Mucosa of descending colon (tissue), 3 donors: ENCODE measurements around the gene PTGES2. TPM values are rescaled to one million over a fixed set of nuclear protein-coding genes. Genes with fewer than 3 reads are reported as not detected.
"Not testable (repeated sequence)": the region's sequence is repeated elsewhere in the genome, so short reads cannot be mapped to it uniquely, and the experiment has no call there.

Experiments used
- ATAC-seq: fragments of 200-7000 bp; cut with Tn5 transposase; one replicate; pipeline ENCODE4 v1.9.1; 2020; ENCODE audit warnings: mild to moderate bottlenecking, moderate library complexity
- DNase-seq, 3 donors: peaks; one replicate each; pipeline ENCODE4 v3.0.0-alpha.2; 2020
- H3K36me3 ChIP-seq: fragments of 200-600 bp; one replicate; pipeline ENCODE4 v1.8.0; 2021; ENCODE audit warnings: low read depth, mild to moderate bottlenecking
- H3K4me1 ChIP-seq: fragments of 200-600 bp; one replicate; pipeline ENCODE4 v1.8.0; 2021; ENCODE audit warnings: low read depth, mild to moderate bottlenecking
- H3K4me3 ChIP-seq: fragments of 200-600 bp; one replicate; pipeline ENCODE4 v1.8.0; 2021; ENCODE audit warnings: mild to moderate bottlenecking
- H3K9me3 ChIP-seq: fragments of 200-600 bp; one replicate; pipeline ENCODE4 v1.8.0; 2021; ENCODE audit warnings: mild to moderate bottlenecking
- CTCF ChIP-seq: fragments of 200-600 bp; IDR thresholded peaks from one replicate; pipeline ENCODE4 v1.8.0; 2022; ENCODE audit warnings: antibody characterized with exemption, mild to moderate bottlenecking
- intact Hi-C, 2 donors: fragments of 100-400 bp; cut with DNase I in 1 of 2; cut with micrococcal nuclease in 1 of 2; formaldehyde crosslinking; loops; one replicate each; pipeline versions ENCODE4 v1.11.0 to v1.11.1; 2022; cut with DNase I, micrococcal nuclease
- total RNA-seq, 3 donors: library from RNA; stranded (reverse); fragmentation: NEBNext Ultra II Directional in 2 of 3; extraction: Animal tissue kit (Norgen Biotek cat#: 25700) in 2 of 3; gene quantifications; one replicate each; pipeline versions ENCODE4 v1.2.1 to v1.2.4, GENCODE V29; 2021 to 2023
- donor health status: DM: no; HTN: no; CAD: no; lungs with moderate emphysema.
- donor health status: DM: no; HTN: no; CAD: no.
- donor health status: DM: no; HTN: yes; CAD: no.

Gene PTGES2
- total RNA-seq, 3 donors from 2014 or later = 65.3 to 99.7 (median 90.6) TPM

DNA sequence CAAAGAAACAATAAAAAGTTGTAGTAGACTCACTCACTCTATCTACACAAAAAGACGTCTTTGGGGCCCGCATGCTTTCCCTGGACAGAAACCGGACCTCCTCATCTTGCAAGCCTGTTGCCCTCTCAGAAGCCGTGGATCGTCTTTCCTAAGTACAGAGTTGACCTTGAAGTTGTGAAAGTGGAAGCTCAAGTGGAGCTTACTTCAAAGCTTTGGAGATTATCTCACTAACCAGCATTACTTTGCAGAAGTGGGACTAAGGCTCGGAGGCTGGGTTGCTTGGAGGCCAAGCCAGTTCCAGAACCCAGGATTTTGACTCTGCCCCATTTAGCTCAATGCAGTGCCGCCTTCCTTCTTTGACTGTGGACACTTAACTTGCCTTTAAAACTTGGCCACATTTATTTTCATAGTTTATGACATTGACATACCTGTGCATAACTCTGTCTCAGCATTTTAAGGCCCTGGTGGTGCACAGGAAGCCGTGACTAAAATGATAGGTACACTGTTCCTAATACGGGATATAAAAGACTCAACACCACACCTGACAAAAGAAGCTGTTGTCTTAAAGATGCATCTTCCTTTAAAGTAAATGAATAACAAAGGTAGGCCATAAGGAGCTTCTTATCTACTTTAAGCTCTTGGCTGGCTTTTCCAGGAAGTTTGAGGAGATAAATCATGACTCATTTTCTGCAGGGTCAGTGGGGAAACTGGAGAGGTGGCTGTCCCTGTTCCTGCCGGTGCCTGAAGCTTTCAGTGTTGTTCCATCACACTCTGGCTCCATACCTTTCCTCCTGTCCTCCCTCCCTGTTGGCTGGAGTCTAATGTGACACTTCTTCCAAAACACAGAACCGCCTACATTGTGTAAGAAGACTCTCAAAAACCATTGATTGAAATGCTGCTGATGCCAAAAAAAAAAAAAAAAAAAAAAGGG lies 48.8 kb downstream of the PTGES2 start:
- Histone ChIP-seq H3K4me1 (peaks cover 57% of the 10 kb centered on the region), H3K9me3 (no peaks in the 10 kb centered on the region), H3K4me3 (no peak overlapping the region), H3K36me3 (no peaks in the 10 kb centered on the region)
- intact Hi-C loops = no loop called here
- DNase-seq (peak in 2 of 3 donors; percentile 55 to 67), ATAC-seq (peak; percentile 86)
- TF ChIP-seq CTCF = no peak

DNA sequence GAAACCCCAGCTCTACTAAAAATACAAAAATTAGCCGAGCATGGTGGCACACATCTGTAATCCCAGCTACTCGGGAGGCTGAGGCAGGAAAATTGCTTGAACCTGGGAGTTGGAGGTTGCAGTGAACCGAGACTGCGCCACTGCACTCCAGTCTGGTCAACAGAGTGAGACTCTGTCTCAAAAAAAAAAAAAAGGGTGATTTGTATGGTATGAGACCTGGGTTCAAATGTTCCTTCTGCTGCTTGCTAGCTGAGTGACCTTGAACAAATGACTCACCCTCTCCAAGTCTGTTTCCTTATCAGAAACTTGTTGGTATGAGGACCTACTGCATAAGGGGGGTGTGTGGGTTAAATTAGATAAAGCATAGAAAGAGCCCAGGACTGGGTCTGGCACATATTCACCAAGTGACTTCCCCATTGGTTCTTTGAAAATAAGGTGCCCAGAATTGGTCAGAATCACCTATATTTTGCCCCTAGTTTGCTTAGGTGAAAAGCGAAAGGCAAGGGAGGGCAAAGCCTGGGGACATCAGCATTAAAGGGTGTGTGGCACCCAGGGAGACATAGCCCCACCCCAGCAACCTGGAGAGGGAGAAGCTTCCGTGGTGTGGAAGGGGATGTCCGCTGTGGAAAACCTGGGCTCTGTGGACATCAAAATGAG lies 49.6 kb downstream of the PTGES2 start:
- Histone ChIP-seq H3K4me3 (no peak overlapping the region), H3K4me1 (peaks cover 65% of the 10 kb centered on the region), H3K9me3 (no peaks in the 10 kb centered on the region), H3K36me3 (no peaks in the 10 kb centered on the region)
- peak; percentile 49 for ATAC-seq
- intact Hi-C loops = no loop called here
- no peak for TF ChIP-seq CTCF
- peak in 1 of 3 donors; percentile 31 for DNase-seq

DNA sequence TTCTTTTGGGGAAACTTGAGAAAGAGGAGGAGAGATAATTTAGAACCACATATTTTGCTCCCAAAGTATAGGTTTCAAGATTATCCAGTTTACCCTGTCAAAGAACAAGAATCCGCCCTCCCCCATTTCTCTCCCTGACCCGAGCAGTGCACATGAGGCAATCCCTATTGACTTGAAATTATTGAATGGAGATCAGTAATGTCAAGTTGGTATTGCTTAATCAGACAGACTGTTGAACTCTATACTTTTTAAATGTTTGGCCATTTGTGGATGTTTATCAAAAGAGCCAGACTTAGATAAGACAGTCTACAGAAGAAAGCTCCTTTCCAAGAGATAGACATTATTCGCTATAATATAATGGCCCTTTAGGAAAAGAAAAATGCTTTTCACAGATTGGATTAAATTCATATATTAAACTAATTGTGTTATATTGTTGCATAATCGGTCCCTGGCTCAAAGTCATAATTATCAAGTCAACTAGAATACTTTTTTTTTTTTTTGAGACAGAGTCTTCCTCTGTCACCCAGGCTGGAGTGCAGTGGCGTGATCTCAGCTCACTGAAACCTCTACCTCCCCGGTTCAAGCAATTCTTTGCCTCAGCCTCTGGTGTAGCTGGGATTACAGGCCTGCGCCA lies 54.2 kb downstream of the PTGES2 start:
- H3K9me3 ChIP-seq = no peaks in the 10 kb centered on the region
- no peak for TF ChIP-seq CTCF
- ATAC-seq = no peak
- intact Hi-C loops = no loop called here
- H3K4me3 ChIP-seq = no peak overlapping the region
- no peaks in the 10 kb centered on the region for H3K36me3 ChIP-seq
- DNase-seq = no peak
- H3K4me1 ChIP-seq = peaks cover 60% of the 10 kb centered on the region

DNA sequence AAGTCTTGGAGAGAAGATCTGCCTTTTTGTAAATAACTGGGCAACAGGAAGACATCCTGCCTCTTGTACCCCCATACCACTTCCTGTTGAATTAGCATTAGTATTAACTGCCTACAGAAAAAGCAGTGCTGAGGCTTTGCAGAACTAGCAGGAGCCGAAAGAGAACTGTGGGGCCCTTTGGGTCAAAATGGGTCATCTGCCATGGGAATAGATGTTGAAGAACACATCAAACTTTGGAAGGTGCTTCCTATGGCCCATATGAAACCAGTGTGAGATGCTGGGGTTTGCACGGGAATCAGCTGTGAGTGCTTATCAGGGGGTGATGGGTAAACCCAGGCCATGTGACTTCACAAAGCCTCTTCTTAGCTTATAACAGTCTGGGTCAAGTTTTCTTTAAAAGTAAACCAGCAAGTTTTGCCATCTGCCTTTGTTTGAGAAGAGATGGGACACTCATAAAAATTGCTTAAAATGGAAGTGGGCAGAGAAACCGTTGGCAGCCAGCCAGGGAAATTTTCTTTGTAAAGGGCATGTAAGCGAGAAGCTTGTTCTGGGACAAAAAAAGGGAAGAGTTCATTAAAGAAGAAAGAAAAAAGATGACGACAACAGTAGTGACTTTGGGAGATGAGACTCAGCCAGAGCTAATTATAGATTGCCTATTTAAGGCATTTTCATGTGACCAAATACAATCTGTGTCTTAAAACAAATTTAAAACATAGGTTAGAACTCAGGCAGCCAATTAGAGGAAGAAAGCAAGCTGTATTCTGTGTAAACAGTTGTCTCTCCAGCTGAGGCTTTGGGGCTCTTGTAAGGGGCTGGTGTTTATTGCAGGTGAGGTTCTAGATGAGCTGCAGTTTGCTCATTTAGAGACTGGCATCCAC lies 55.1 kb downstream of the PTGES2 start:
- no peak overlapping the region for H3K4me3 ChIP-seq
- DNase-seq (peak in 2 of 3 donors; percentile 65 to 94), ATAC-seq (peak; percentile 4)
- H3K9me3 ChIP-seq = no peaks in the 10 kb centered on the region
- H3K4me1 ChIP-seq = peaks cover 52% of the 10 kb centered on the region
- H3K36me3 ChIP-seq = peaks cover 4% of the 10 kb centered on the region
- no peak for TF ChIP-seq CTCF
- intact Hi-C loops = no loop called here

- peaks cover 52% of the 10 kb centered on the region for H3K4me1 ChIP-seq
- H3K4me3 ChIP-seq, H3K36me3 ChIP-seq, DNase-seq, ATAC-seq, H3K9me3 ChIP-seq, intact Hi-C loops: not testable (repeated sequence)
Observed at GRCh38 chr9:128071475-128071874, 56.1 kb downstream of the PTGES2 start.
